Measurements from ENCODE around the gene CBX5.
"Not testable (repeated sequence)": the region's sequence is repeated elsewhere in the genome, so short reads cannot be mapped to it uniquely, and the experiment has no call there.

The CBX5 gene

GRCh38 chr12:54229624-54230212, 50.2 kb downstream of the CBX5 start:
- DNase-seq (ENCODE audit: insufficient read length, low spot score) = peak; percentile 69
- FAIRE-seq = no peak

GRCh38 chr12:54228471-54228870, 51.5 kb downstream of the CBX5 start:
- DNase-seq (ENCODE audit: insufficient read length, low spot score) = no peak
- FAIRE-seq = no peak

GRCh38 chr12:54227927-54228326, 52.0 kb downstream of the CBX5 start:
- not testable (repeated sequence) for DNase-seq (ENCODE audit: insufficient read length, low spot score); FAIRE-seq

GRCh38 chr12:54227376-54227775, 52.5 kb downstream of the CBX5 start:
- FAIRE-seq (no peak), DNase-seq (ENCODE audit: insufficient read length, low spot score) (no peak)

- DNase-seq (ENCODE audit: insufficient read length, low spot score) = no peak
- FAIRE-seq = no peak
Measured at GRCh38 chr12:54225666-54226065, 54.3 kb downstream of the CBX5 start.

DNA sequence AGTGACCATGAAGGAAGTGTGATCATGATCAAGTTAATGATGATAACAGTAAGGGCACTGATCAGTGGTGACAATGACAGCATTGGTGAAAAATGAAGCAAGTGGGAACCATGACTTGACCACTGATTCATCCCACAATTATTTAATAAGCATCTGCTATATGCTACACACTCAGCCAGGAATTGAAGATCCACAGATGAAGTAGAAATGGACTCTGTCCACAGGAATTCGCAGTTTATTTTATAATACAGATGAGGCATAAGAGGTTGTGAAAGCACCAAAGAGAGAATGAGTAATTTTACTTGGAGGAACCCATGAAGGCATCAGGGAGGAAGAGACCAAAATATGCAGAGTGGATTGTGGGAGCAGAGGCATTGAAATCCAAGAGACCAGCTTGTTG, 57.3 kb downstream of the CBX5 start:
- no peak for FAIRE-seq
- DNase-seq (ENCODE audit: insufficient read length, low spot score) = peak; percentile 54

DNA sequence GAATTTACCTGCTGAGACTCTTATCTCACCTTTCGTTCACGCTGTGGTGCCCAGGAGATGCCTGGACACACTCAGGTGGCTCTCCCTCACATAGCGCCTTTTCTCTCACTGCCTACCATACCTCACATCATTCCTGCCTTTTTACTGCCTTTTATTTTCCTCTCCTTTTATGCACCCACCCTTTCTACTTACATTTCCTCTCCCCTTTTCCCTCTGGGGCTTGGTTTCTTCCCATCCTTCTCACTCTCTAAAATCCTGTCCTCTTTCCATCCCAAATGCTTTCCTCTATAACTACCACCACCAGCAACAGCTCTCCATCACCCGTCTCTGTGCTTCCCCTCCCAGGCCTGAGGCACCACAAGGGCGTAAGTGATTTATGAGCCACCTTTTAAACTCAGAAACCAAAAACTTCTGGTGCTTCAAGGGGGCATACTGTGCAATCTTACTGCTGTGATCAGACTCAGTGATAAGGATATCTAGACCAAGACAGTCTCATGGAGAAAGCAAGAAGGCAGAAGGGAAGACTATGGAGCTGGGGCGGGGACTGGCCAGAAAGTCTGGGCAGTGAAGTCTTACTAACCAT, 58.4 kb downstream of the CBX5 start:
- DNase-seq (ENCODE audit: insufficient read length, low spot score) (no peak), FAIRE-seq (no peak)

DNA sequence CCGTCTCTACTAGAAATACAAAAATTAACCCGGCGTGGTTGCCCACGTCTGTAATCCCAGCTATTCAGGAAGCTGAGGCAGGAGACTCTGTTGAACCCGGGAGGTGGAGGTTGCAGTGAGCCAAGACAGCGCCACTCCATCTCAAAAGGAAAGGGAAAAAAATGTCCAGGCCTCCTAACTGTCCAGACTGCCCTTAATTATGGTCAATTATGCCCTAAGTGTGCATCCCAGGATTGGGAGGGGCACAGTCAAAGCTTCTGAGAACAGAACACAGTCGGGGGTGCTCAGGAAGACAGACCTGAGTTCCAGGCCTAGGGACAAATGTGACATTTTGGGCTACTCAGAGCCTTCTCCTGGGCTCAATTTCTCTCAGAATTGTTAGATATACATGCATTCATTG, 59.4 kb downstream of the CBX5 start:
- no peak for FAIRE-seq

DNA sequence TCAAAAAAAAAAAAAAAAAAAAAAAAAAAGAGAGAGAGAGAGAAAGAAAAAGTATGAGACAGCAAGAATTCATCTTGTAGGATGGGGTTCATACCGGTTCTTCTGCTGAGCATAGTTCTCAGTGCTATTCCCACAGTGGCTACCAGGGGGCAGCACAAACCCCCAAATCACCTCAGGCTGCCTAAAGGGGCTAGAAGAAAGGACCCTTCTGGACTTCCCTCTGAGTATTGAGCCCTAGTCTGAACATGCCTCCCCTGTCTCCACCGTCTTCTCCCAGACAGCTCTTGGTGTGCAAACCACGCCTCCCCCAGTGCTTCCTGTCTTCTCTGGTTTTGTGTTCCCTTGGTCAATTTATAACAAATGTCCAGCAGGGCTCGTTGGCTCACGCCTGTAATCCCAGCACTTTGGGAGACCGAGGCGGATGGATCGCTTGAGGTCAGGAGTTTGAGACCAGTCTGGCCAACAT, 59.8 kb downstream of the CBX5 start:
- no peak for FAIRE-seq
- peak; percentile 71 for DNase-seq (ENCODE audit: insufficient read length, low spot score)

More for the DNA sequence above, 59.4 kb downstream of the CBX5 start:
- DNase-seq (ENCODE audit: insufficient read length, low spot score) = no peak

GRCh38 chr12:54217774-54218241, 62.1 kb downstream of the CBX5 start:
- DNase-seq (ENCODE audit: insufficient read length, low spot score) = no peak
- FAIRE-seq = no peak

DNA sequence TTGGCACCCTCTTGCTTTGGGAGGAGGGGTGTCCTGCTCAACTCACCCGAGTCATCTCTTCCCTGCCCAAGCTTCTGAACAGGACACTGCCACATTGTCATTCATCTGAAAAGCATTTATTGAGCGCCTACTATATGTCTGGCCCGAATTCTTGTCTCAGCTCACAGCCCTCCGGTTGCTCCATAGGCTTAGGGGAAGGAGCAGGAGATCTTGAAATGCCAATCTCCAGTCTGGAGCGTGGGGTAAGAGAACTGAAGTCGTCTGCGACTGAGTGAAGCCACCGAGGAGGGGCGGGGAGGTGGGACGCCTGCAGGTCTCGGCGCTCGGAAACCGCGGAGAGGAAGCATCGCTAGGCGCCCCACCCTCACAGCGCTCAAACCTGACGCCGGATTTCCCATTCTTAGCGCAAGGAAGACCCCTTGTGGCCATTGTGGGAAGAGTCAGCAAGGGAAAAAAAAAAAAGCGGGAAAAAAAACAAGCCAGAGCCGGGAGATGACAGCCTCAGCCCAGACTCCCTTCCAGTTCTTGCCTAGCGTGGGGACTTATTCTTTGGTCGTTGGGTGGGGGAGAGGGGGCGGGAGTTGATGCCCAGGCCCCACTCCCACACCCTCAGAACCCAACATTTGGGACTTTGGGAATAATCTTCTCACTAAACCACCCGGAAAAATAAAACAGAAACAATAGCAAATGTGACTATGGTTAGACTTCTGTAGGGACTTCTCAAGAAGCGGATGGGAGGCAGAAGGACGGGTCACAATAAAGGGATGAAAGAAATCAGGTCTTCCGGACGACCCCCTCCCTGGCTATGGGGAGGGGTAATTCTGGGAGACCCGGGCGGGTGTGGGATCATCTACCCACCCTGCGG, 62.9 kb downstream of the CBX5 start:
- no peak for FAIRE-seq
- peak; percentile 75 for DNase-seq (ENCODE audit: insufficient read length, low spot score)

GRCh38 chr12:54215989-54216796, 63.7 kb downstream of the CBX5 start:
- DNase-seq (ENCODE audit: insufficient read length, low spot score) = no peak
- no peak for FAIRE-seq

GRCh38 chr12:54214553-54215406, 65.1 kb downstream of the CBX5 start:
- DNase-seq (ENCODE audit: insufficient read length, low spot score) (peak; percentile 78), FAIRE-seq (no peak)

DNA sequence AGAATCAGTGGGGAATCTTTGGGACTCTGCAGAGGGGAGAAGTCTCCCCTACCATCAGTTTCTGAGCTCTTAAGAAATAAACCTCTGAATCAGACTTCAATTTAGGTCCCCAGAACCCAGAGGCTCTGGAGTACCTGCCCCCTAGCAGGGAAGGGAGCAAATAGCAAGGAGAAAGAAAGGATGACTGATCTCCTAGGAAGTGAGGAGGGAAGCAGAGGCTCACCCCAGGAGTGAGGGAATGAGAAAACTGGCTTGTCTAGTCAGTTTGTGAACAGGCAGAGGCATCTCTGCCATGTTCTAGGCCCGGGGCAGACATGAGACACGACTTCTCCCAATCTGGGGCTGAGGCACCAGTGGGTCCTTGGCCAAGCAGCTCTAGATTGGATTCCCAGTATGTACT, 66.8 kb downstream of the CBX5 start:
- no peak for FAIRE-seq
- DNase-seq (ENCODE audit: insufficient read length, low spot score) = no peak

DNA sequence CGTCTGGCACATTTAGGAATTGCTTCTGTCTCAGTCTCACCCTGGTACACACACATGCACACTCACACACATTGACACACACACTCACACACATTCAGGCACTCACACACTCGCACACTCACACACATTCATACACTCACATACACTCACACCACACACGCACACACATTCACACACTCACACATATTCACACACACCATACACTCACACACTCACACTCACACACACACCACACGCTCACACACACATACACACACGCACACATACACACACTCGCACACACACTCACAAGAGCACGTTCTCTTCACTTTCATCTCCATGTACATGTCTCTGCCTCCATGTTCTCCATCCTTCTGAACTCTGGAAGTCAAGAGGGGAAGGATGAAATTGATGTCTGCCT, 68.0 kb downstream of the CBX5 start:
- peak; percentile 26 for FAIRE-seq
- no peak for DNase-seq (ENCODE audit: insufficient read length, low spot score)

DNA sequence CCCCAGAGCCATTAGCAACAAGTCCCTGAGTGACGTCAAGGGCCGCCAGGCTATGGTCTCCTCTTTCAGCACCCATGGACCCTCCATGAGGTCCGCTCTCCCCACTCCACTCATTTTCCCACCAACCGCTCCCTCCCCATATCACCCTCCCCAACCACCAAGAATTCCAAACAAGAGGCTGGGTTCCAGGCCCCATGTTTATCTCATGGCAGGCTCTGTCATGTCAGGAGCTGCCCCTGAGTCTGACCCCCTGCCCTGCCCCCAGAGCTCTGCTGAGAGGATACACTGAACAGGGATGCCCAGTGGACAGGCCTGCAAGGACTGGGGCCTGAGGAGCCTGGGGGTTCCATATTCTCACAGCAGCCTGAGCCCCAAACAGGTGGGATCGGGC, 69.5 kb downstream of the CBX5 start:
- no peak for DNase-seq (ENCODE audit: insufficient read length, low spot score)
- no peak for FAIRE-seq

DNA sequence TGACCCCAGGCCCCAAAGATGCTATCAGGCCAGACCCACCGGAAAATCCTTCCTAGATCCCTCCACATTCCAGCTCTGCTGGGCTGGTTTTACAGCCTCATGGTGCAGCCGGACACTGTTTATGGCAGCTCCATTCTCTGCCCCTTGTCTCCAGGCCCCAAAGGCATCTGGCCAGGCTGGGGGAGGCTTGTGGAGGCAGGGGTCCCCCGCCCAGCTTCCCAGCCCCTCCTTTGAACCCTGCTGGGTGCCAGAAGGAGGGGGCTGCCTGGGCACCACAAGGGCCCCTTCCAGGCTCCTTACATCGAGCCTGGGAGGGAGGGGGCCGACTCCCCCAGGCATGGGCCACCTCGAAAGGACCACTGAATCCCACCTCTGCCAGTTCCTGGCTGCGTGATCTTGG, 71.3 kb downstream of the CBX5 start:
- DNase-seq (ENCODE audit: insufficient read length, low spot score) (no peak), FAIRE-seq (no peak)

DNA sequence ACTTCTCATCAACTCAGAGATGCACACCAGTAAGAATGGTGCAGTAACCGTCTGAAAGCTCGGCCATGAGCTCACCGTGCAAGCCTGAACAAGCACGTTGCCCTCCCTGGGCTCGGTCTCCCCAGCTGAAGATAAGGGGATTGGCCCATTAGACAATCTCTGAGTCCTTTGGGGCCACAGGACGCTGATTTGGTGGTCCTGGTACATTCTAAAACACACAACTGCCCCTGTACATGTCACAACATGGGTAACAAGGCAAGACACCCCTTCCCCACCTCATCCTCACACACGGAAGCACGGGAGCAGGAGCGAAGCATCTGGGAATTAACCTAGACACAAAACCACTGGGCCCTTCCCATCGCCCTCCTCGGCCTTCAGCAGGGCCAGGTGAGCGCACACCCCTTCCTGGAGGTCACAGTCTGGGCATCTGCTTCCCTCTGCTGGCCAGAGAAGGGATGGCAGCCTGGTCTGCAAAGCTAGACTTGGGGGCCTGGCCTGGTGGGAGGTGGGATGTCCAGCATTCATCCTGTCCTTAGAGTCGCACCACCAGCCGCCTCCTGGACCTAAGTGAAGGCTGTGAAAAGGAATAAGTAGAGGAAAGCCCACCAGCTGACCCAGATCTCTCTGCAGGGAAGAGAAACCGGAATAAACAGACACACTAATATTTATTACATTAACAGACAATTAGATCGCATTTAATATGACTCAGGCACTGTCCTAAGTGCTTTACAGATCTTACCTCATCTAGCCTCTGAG, 72.2 kb downstream of the CBX5 start:
- peak; percentile 31 for FAIRE-seq

DNA sequence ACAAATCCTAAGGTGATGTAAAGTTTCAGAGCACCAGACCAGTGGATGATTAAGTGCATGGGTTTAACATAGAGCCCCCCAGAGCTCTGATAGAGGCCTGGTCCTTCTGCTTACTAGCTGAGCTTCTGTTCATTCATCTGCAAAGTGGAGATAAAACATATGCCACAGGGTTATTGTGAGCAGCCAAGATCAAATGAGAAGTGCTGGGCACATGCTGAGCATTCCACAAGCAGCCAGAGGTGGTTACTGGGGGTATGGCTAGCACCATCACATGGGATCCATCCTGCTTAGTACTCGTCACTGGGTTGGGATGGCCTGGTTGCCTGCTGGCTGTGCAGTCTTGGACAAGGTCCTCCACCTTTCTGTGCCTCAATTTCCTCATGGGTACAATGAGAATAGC, 73.1 kb downstream of the CBX5 start:
- no peak for DNase-seq (ENCODE audit: insufficient read length, low spot score)

More for the DNA sequence above, 72.2 kb downstream of the CBX5 start:
- DNase-seq (ENCODE audit: insufficient read length, low spot score) = peak; percentile 74

More for the DNA sequence above, 73.1 kb downstream of the CBX5 start:
- FAIRE-seq = no peak
